ENCODE data around the gene LTF.

The LTF gene

GRCh38 chr3:46481636-46482035 is 16.9 kb upstream of the LTF start:
- no peaks in the 10 kb centered on the region for H3K27me3 ChIP-seq (ENCODE audit: control insufficient read depth, insufficient read depth, low read length, poor library complexity, severe bottlenecking)
- WGBS, 2 experiments, result 87 to 89% methylated on average over 2 to 3 of the region's 4 CpGs
- no peak overlapping the region for H3K4me3 ChIP-seq (ENCODE audit: insufficient read depth, low read depth, low read length)
- H3K27ac ChIP-seq (ENCODE audit: insufficient read depth, low read depth, low read length, poor library complexity, severe bottlenecking), result no peak overlapping the region
- no peaks in the 10 kb centered on the region for H3K9me3 ChIP-seq (ENCODE audit: control insufficient read depth, low read length)
- H3K4me1 ChIP-seq (ENCODE audit: control insufficient read depth, insufficient read depth, low read length), result no peaks in the 10 kb centered on the region
- no peaks in the 10 kb centered on the region for H3K36me3 ChIP-seq (ENCODE audit: control insufficient read depth, insufficient read depth, low read length)

- Histone ChIP-seq H3K9me3 (ENCODE audit: control insufficient read depth, low read length) (no peaks in the 10 kb centered on the region), H3K27me3 (ENCODE audit: control insufficient read depth, insufficient read depth, low read length, poor library complexity, severe bottlenecking) (no peaks in the 10 kb centered on the region), H3K4me3 (ENCODE audit: insufficient read depth, low read depth, low read length) (no peak overlapping the region), H3K36me3 (ENCODE audit: control insufficient read depth, insufficient read depth, low read length) (no peaks in the 10 kb centered on the region), H3K4me1 (ENCODE audit: control insufficient read depth, insufficient read depth, low read length) (no peaks in the 10 kb centered on the region), H3K27ac (ENCODE audit: insufficient read depth, low read depth, low read length, poor library complexity, severe bottlenecking) (no peak overlapping the region)
- 90 to 93% methylated on average over 6 of the region's 6 CpGs for WGBS, 2 experiments
Observed at GRCh38 chr3:46480491-46481195, 15.9 kb upstream of the LTF start.

GRCh38 chr3:46479696-46480095 is 15.0 kb upstream of the LTF start:
- H3K4me3 ChIP-seq (ENCODE audit: insufficient read depth, low read depth, low read length), result no peak overlapping the region
- no peaks in the 10 kb centered on the region for H3K4me1 ChIP-seq (ENCODE audit: control insufficient read depth, insufficient read depth, low read length)
- H3K36me3 ChIP-seq (ENCODE audit: control insufficient read depth, insufficient read depth, low read length), result no peaks in the 10 kb centered on the region
- H3K9me3 ChIP-seq (ENCODE audit: control insufficient read depth, low read length), result no peaks in the 10 kb centered on the region
- no peak overlapping the region for H3K27ac ChIP-seq (ENCODE audit: insufficient read depth, low read depth, low read length, poor library complexity, severe bottlenecking)
- H3K27me3 ChIP-seq (ENCODE audit: control insufficient read depth, insufficient read depth, low read length, poor library complexity, severe bottlenecking), result no peaks in the 10 kb centered on the region
- 87 to 96% methylated on average over 5 of the region's 5 CpGs for WGBS, 2 experiments

GRCh38 chr3:46479021-46479420 is 14.3 kb upstream of the LTF start:
- Histone ChIP-seq H3K27me3 (ENCODE audit: control insufficient read depth, insufficient read depth, low read length, poor library complexity, severe bottlenecking) (no peaks in the 10 kb centered on the region), H3K27ac (ENCODE audit: insufficient read depth, low read depth, low read length, poor library complexity, severe bottlenecking) (no peak overlapping the region), H3K9me3 (ENCODE audit: control insufficient read depth, low read length) (no peaks in the 10 kb centered on the region), H3K4me1 (ENCODE audit: control insufficient read depth, insufficient read depth, low read length) (no peaks in the 10 kb centered on the region), H3K4me3 (ENCODE audit: insufficient read depth, low read depth, low read length) (no peak overlapping the region), H3K36me3 (ENCODE audit: control insufficient read depth, insufficient read depth, low read length) (no peaks in the 10 kb centered on the region)
- 92 to 94% methylated on average over 5 of the region's 5 CpGs for WGBS, 2 experiments

DNA sequence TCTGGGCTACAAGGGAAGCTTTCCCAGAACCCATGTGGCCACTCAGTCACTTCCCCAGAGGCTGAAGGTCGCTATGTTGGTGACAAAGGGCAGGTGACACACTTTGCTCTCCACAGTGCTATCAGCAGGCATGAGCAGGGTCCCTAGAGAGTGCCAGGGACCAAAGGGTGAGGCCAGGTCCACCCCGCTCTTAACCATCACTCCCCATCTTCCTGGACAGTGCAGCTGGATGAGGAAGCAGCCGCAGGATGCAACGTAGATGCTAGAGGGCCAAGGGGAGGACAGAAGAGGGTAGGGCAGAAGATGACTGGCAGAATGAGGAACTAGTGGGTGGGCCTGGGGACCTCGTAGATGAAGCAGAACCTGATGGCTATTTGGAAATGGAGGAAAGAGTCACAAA is 13.6 kb upstream of the LTF start:
- Histone ChIP-seq H3K4me3 (ENCODE audit: insufficient read depth, low read depth, low read length) (no peak overlapping the region), H3K36me3 (ENCODE audit: control insufficient read depth, insufficient read depth, low read length) (no peaks in the 10 kb centered on the region), H3K27me3 (ENCODE audit: control insufficient read depth, insufficient read depth, low read length, poor library complexity, severe bottlenecking) (no peaks in the 10 kb centered on the region), H3K9me3 (ENCODE audit: control insufficient read depth, low read length) (no peaks in the 10 kb centered on the region), H3K4me1 (ENCODE audit: control insufficient read depth, insufficient read depth, low read length) (no peaks in the 10 kb centered on the region), H3K27ac (ENCODE audit: insufficient read depth, low read depth, low read length, poor library complexity, severe bottlenecking) (no peak overlapping the region)
- 95 to 96% methylated on average over 5 of the region's 5 CpGs for WGBS, 2 experiments

DNA sequence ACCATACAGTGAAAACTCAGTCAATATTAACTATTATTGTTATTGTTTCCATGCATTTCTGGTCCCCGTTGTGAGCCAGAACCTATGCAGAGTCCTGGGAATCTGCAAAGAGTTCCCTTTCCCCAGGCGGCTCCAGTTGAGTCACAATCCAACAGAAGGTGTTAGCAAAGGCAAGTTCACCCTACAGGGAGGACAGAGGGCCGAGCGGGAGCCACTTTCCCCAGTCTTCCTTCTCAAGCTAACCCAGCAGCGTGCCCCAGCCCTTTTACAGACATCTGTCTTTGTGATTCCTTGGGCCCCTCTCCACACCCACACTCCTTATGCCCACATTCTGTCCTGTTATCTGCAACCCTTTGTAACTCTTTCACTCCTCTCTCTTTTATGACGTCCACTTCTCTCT is 13.1 kb upstream of the LTF start:
- no peaks in the 10 kb centered on the region for H3K36me3 ChIP-seq (ENCODE audit: control insufficient read depth, insufficient read depth, low read length)
- H3K9me3 ChIP-seq (ENCODE audit: control insufficient read depth, low read length), result no peaks in the 10 kb centered on the region
- H3K27ac ChIP-seq (ENCODE audit: insufficient read depth, low read depth, low read length, poor library complexity, severe bottlenecking), result no peak overlapping the region
- H3K27me3 ChIP-seq (ENCODE audit: control insufficient read depth, insufficient read depth, low read length, poor library complexity, severe bottlenecking), result no peaks in the 10 kb centered on the region
- H3K4me3 ChIP-seq (ENCODE audit: insufficient read depth, low read depth, low read length), result no peak overlapping the region
- H3K4me1 ChIP-seq (ENCODE audit: control insufficient read depth, insufficient read depth, low read length), result no peaks in the 10 kb centered on the region
- WGBS, 2 experiments, result 89 to 90% methylated on average over 6 of the region's 6 CpGs

DNA sequence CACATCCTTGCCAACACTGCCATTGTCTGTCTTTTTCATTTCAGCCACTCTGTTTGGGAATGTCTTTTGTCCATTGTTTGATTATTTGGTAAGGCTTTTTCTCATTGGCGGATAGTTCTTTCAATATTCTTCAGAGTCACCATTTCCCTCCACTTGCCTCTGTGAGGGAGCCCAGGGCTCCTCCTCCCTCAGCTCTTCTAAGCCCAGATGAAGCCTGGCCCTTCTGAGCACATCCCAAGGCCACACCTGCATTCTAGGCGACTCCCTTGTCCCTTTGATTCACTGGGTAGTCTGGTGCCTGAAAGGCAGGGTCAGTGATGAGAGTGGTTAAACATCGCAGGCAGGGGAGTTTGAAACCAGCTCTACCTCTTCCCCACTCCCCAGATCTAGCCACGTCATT is 12.4 kb upstream of the LTF start:
- WGBS, 2 experiments, result 81 to 90% methylated on average over 2 to 4 of the region's 4 CpGs
- H3K27me3 ChIP-seq (ENCODE audit: control insufficient read depth, insufficient read depth, low read length, poor library complexity, severe bottlenecking), result no peaks in the 10 kb centered on the region
- H3K27ac ChIP-seq (ENCODE audit: insufficient read depth, low read depth, low read length, poor library complexity, severe bottlenecking), result no peak overlapping the region
- H3K4me1 ChIP-seq (ENCODE audit: control insufficient read depth, insufficient read depth, low read length), result no peaks in the 10 kb centered on the region
- H3K4me3 ChIP-seq (ENCODE audit: insufficient read depth, low read depth, low read length), result no peak overlapping the region
- H3K9me3 ChIP-seq (ENCODE audit: control insufficient read depth, low read length), result no peaks in the 10 kb centered on the region
- no peaks in the 10 kb centered on the region for H3K36me3 ChIP-seq (ENCODE audit: control insufficient read depth, insufficient read depth, low read length)

DNA sequence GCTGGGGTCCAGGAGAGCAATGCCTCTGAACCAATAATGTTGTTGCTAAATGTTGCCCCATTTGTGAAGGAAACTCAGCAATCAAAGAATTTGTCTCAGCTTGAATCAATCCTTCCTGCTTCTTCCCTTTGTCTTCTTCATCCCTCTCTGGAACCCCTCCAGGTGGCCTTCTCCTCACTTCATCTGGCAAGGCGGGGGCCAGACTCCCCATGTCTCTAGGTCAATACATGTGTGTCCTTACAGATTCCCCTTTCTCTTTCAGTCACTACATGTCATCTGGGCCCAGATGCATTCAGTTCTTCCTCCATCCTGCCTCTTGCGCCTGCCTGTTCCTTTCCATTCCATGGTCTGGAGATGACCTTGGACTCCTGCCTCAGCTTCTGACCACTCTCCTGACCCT is 8.0 kb upstream of the LTF start:
- Histone ChIP-seq H3K4me3 (ENCODE audit: insufficient read depth, low read depth, low read length) (no peak overlapping the region), H3K27me3 (ENCODE audit: control insufficient read depth, insufficient read depth, low read length, poor library complexity, severe bottlenecking) (no peaks in the 10 kb centered on the region), H3K4me1 (ENCODE audit: control insufficient read depth, insufficient read depth, low read length) (no peaks in the 10 kb centered on the region), H3K27ac (ENCODE audit: insufficient read depth, low read depth, low read length, poor library complexity, severe bottlenecking) (no peak overlapping the region), H3K9me3 (ENCODE audit: control insufficient read depth, low read length) (no peaks in the 10 kb centered on the region), H3K36me3 (ENCODE audit: control insufficient read depth, insufficient read depth, low read length) (no peaks in the 10 kb centered on the region)
- 81 to 93% methylated on average over 2 of the region's 2 CpGs for WGBS, 2 experiments

GRCh38 chr3:46471371-46471914 is 6.7 kb upstream of the LTF start:
- Histone ChIP-seq H3K27ac (ENCODE audit: insufficient read depth, low read depth, low read length, poor library complexity, severe bottlenecking) (no peak overlapping the region), H3K4me1 (ENCODE audit: control insufficient read depth, insufficient read depth, low read length) (no peaks in the 10 kb centered on the region), H3K36me3 (ENCODE audit: control insufficient read depth, insufficient read depth, low read length) (no peaks in the 10 kb centered on the region), H3K4me3 (ENCODE audit: insufficient read depth, low read depth, low read length) (no peak overlapping the region), H3K27me3 (ENCODE audit: control insufficient read depth, insufficient read depth, low read length, poor library complexity, severe bottlenecking) (no peaks in the 10 kb centered on the region), H3K9me3 (ENCODE audit: control insufficient read depth, low read length) (no peaks in the 10 kb centered on the region)
- WGBS, 2 experiments, result 93 to 97% methylated on average over 5 of the region's 5 CpGs

DNA sequence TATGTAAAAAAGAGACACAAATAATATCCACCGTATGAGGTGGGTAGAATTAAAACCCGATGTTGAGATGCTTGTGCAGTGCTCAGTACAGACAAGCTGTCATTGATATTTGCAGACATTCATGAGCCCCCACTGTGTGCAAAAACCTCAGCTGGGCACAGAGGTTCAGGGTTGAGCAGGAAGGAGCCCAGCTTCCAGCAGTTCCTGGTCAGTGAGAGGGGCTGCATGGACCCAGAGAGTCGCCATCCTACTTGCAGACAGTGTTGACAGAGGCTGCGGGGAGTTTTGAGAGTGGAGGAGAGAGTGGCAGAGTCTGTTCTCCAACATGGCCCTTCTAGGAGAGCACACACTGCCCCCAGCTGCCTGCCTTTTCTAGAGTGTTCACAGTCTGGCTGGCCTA is 6.1 kb upstream of the LTF start:
- Histone ChIP-seq H3K9me3 (ENCODE audit: control insufficient read depth, low read length) (no peaks in the 10 kb centered on the region), H3K36me3 (ENCODE audit: control insufficient read depth, insufficient read depth, low read length) (no peaks in the 10 kb centered on the region), H3K27me3 (ENCODE audit: control insufficient read depth, insufficient read depth, low read length, poor library complexity, severe bottlenecking) (no peaks in the 10 kb centered on the region), H3K4me3 (ENCODE audit: insufficient read depth, low read depth, low read length) (no peak overlapping the region), H3K27ac (ENCODE audit: insufficient read depth, low read depth, low read length, poor library complexity, severe bottlenecking) (no peak overlapping the region), H3K4me1 (ENCODE audit: control insufficient read depth, insufficient read depth, low read length) (no peaks in the 10 kb centered on the region)
- 93 to 95% methylated on average over 4 of the region's 4 CpGs for WGBS, 2 experiments

All from ectodermal cell (in vitro differentiated cells).